PC-3 (cell line): ENCODE data around the gene FHAD1. TPM values are rescaled to one million over a fixed set of nuclear protein-coding genes. Genes with fewer than 3 reads are reported as not detected.

ENCODE experiments used
- ATAC-seq: fragments of 200-7000 bp; cut with Tn5 transposase; 2 replicates; pipeline ENCODE4 v1.9.1; 2020; ENCODE audit warnings: mild to moderate bottlenecking, moderate library complexity
- BruUV-seq: library from RNA; stranded (reverse); fragments of 400-500 nt; replicated peaks from 2 replicates; lab custom pipeline; 2021; lab: Mats Ljungman, UMichigan
- CTCF ChIA-PET: fragments of 300-600 bp; sonication (Branson Sonifier 250); formaldehyde crosslinking; loops from one replicate; lab custom pipeline; 2022; ENCODE audit warnings: antibody characterized with exemption; lab: Charles Lee
- POLR2A ChIA-PET: fragments of 300-600 bp; sonication (Branson Sonifier 250); formaldehyde crosslinking; loops from one replicate; lab custom pipeline; 2022; ENCODE audit warnings: antibody characterized with exemption; ENCODE audit not compliant: unreplicated experiment; lab: Charles Lee
- DNase-seq: peaks from one replicate; pipeline ENCODE4 v3.0.0-alpha.2; 2015
- H2AFZ ChIP-seq: fragments of 300-600 bp; sonication (generic); 2 replicates; pipeline ENCODE4 v1.6.0; 2016; ENCODE audit warnings: antibody characterized with exemption, low read length
- H3F3A ChIP-seq: fragments of 300-600 bp; sonication (generic); one replicate; pipeline ENCODE4 v1.6.0; 2017; ENCODE audit warnings: antibody characterized with exemption, low read length, control low read depth, mild to moderate bottlenecking; ENCODE audit not compliant: unreplicated experiment
- H3K27ac ChIP-seq: fragments of 300-600 bp; sonication (generic); 2 replicates; pipeline ENCODE4 v1.5.1; 2016; ENCODE audit warnings: mild to moderate bottlenecking, low read length
- H3K27me3 ChIP-seq: fragments of 300-600 bp; sonication (generic); 2 replicates; pipeline ENCODE4 v1.6.1; 2016; ENCODE audit warnings: low read length, mixed read lengths
- H3K36me3 ChIP-seq: fragments of 300-600 bp; sonication (generic); 2 replicates; pipeline ENCODE4 v1.6.1; 2016; ENCODE audit warnings: low read depth, mixed run types, low read length, mixed read lengths
- H3K4me1 ChIP-seq: fragments of 300-600 bp; sonication (generic); 2 replicates; pipeline ENCODE4 v1.5.1; 2016; ENCODE audit warnings: low read length; ENCODE audit not compliant: insufficient read depth
- H3K4me2 ChIP-seq: fragments of 300-600 bp; sonication (generic); 2 replicates; pipeline ENCODE4 v1.6.0; 2016; ENCODE audit warnings: low read length
- H3K4me3 ChIP-seq: fragments of 300-600 bp; sonication (generic); 2 replicates; pipeline ENCODE4 v1.5.1; 2016; ENCODE audit warnings: mild to moderate bottlenecking, low read length, mixed read lengths
- H3K79me2 ChIP-seq: fragments of 300-600 bp; sonication (generic); 2 replicates; pipeline ENCODE4 v1.6.1; 2017; ENCODE audit warnings: low read length, mixed read lengths
- H3K9ac ChIP-seq: fragments of 300-600 bp; sonication (generic); 2 replicates; pipeline ENCODE4 v1.6.0; 2016; ENCODE audit warnings: mild to moderate bottlenecking, low read length
- H3K9me2 ChIP-seq: fragments of 300-600 bp; sonication (generic); replicated peaks from 2 replicates; pipeline ENCODE4 v1.6.1; 2016; ENCODE audit warnings: mixed run types, low read length, mixed read lengths
- H3K9me3 ChIP-seq: fragments of 300-600 bp; sonication (generic); 2 replicates; pipeline ENCODE4 v1.6.1; 2016; ENCODE audit warnings: low read length, mixed read lengths
- H4K20me1 ChIP-seq: fragments of 300-600 bp; sonication (generic); 2 replicates; pipeline ENCODE4 v1.6.1; 2016; ENCODE audit warnings: low read length, mixed read lengths
- CTCF ChIP-seq: fragments of 300-600 bp; sonication (generic); conservative IDR thresholded peaks from 2 replicates; pipeline ENCODE4 v1.5.1; 2017; ENCODE audit warnings: antibody characterized with exemption, low read depth, mild to moderate bottlenecking, low read length
- EZH2 ChIP-seq: fragments of 300-600 bp; sonication (generic); IDR thresholded peaks from one replicate; pipeline ENCODE4 v1.6.1; 2017; ENCODE audit warnings: antibody characterized with exemption, mild to moderate bottlenecking, low read length; ENCODE audit not compliant: unreplicated experiment
- EZH2phosphoT487 ChIP-seq: fragments of 300-600 bp; sonication (generic); IDR thresholded peaks from 2 replicates; pipeline ENCODE4 v1.6.1; 2018; ENCODE audit warnings: mild to moderate bottlenecking, antibody characterized with exemption, low read length, borderline replicate concordance
- intact Hi-C: fragments of 100-400 bp; cut with micrococcal nuclease; formaldehyde crosslinking; loops from 2 replicates; pipeline ENCODE4 v1.9.0; 2023
- total RNA-seq: library from RNA; depleted of rRNA; stranded (reverse); fragments of >200 nt; gene quantifications from 2 replicates; pipeline ENCODE4 v1.2.3, GENCODE V29; 2014

The FHAD1 gene
- total RNA-seq, 1 experiment from 2014 or later: 0.95 TPM

DNA sequence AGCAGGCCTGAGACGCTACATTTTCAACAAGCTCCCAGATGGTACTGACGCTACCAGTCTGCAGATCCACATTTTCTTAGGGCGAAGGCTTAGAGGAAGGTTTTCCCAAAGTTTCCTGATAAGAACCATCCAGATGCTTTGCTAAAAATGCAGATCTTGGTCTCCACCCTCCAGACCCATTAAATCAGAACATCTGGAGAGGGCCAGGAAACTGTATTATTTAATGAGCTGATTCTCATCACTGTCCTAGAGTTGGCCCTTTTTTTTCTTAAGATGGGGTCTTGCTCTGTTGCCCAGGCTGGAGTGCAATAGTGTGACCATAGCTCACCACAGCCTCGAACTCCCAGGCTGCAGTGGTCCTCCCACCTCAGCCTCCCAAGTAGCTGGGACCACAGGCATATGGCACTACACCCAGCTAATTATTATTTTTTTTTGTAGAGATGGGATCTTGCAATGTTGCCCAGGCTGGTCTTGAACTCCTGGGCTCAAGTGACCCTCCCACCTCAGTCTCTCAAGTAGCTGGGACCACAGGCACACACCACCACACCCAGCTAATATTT is 95.5 kb downstream of the FHAD1 start:
- H3K27me3 ChIP-seq: no peaks in the 10 kb centered on the region
- DNase-seq (no peak), ATAC-seq (peak; percentile 16)
- H3K79me2 ChIP-seq: no peaks in the 10 kb centered on the region
- peaks cover 33% of the 10 kb centered on the region for H3K4me1 ChIP-seq
- peak overlapping the region; percentile 83 for H3K4me2 ChIP-seq
- H3K4me3 ChIP-seq: peak overlapping the region; percentile 50; the same call in 1 of the 2 replicates
- H3K9me2 ChIP-seq: no peaks in the 10 kb centered on the region
- H3K9me3 ChIP-seq: no peaks in the 10 kb centered on the region
- H3K27ac ChIP-seq: peak overlapping the region; percentile 71
- intact Hi-C loops: no loop called here
- H3K9ac ChIP-seq: peak overlapping the region; percentile 24
- peak overlapping the region; percentile 78 for H2AFZ ChIP-seq
- ChIA-PET CTCF (interaction anchor here (1.3 kb wide), 1 partner anchor 18 kb away, joined by 9 read pairs; no protein-coding TSS in a partner anchor), POLR2A (interaction anchor here (0.6 kb wide), 1 partner anchor 1022 kb away, joined by 4 read pairs; no protein-coding TSS in a partner anchor)
- TF ChIP-seq EZH2phosphoT487: no peak
- TF ChIP-seq CTCF: no peak
- no peak for TF ChIP-seq EZH2
- BruUV-seq: no TSS peak
- H3F3A ChIP-seq: peaks cover 4% of the 10 kb centered on the region
- no peaks in the 10 kb centered on the region for H3K36me3 ChIP-seq
- no peaks in the 10 kb centered on the region for H4K20me1 ChIP-seq

DNA sequence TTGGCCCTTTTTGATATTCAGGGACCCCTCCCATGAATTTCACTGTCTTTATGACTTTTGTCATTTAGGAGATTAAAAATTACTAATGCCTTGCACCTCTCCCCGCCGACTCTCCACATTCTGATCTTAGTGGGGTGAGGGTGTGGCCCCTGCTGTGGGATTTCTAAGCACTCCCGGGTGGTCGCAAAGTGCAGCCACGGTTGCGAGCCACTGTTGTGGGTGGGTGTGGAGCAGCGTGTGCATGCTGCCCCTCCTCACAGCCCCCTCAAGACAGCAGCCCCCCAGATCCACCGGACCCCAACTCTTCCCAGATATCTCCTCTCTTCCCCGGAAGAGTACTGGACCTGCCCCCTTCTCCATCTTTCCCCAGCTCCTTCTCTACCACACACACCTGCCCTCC is 96.1 kb downstream of the FHAD1 start:
- Histone ChIP-seq H3K79me2 (no peaks in the 10 kb centered on the region), H3K9ac (no peak overlapping the region), H3K36me3 (no peaks in the 10 kb centered on the region), H3K9me3 (no peaks in the 10 kb centered on the region), H4K20me1 (no peaks in the 10 kb centered on the region), H3K4me1 (peaks cover 28% of the 10 kb centered on the region), H2AFZ (no peak overlapping the region), H3K27me3 (no peaks in the 10 kb centered on the region), H3F3A (peaks cover 4% of the 10 kb centered on the region), H3K4me3 (no peak overlapping the region), H3K4me2 (no peak overlapping the region), H3K27ac (no peak overlapping the region), H3K9me2 (no peaks in the 10 kb centered on the region)
- no peak for TF ChIP-seq EZH2
- DNase-seq (no peak), ATAC-seq (no peak)
- BruUV-seq: no TSS peak
- intact Hi-C loops: no loop called here
- POLR2A ChIA-PET: interaction anchor here (0.6 kb wide), 1 partner anchor 1023 kb away, joined by 4 read pairs; no protein-coding TSS in a partner anchor
- CTCF ChIA-PET: no interaction called here

DNA sequence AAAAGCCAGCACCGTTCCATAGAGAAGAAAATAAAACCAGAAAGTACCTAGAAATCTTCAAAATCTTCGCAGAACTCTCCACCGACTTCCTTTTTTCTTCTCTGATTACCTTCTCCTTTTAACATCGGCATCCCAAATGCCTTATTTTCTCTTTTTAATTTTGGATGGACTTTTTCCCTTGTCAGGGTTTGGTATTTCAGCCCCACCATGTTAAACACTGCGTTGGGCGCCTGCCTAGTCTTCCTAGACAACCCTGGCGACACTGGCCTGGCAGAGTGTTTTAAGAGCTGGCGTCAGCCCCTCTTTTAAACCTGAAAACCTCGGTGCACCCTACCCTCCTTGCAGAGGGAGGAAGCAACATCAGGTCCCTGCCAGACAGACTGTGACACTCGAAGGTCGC is 96.7 kb downstream of the FHAD1 start:
- POLR2A ChIA-PET: no interaction called here
- H3K9me2 ChIP-seq: no peaks in the 10 kb centered on the region
- H3K27me3 ChIP-seq: no peaks in the 10 kb centered on the region
- CTCF ChIA-PET: no interaction called here
- no peak overlapping the region for H3K4me3 ChIP-seq
- H4K20me1 ChIP-seq: no peaks in the 10 kb centered on the region
- no peak for ATAC-seq
- no peak for DNase-seq
- no peak overlapping the region for H3K9ac ChIP-seq
- H3K9me3 ChIP-seq: no peaks in the 10 kb centered on the region
- H3K79me2 ChIP-seq: no peaks in the 10 kb centered on the region
- no peak for TF ChIP-seq CTCF
- no peak for TF ChIP-seq EZH2
- TF ChIP-seq EZH2phosphoT487: no peak
- peaks cover 4% of the 10 kb centered on the region for H3F3A ChIP-seq
- H3K36me3 ChIP-seq: no peaks in the 10 kb centered on the region
- no TSS peak for BruUV-seq
- H3K4me1 ChIP-seq: peaks cover 21% of the 10 kb centered on the region
- intact Hi-C loops: no loop called here
- no peak overlapping the region for H2AFZ ChIP-seq
- H3K4me2 ChIP-seq: no peak overlapping the region
- H3K27ac ChIP-seq: no peak overlapping the region
